Erythroblast (primary cell): Measurements from ENCODE around the gene SPDYE16.
"Not testable (repeated sequence)": the region's sequence is repeated elsewhere in the genome, so short reads cannot be mapped to it uniquely, and the experiment has no call there.

Source experiments
- DNase-seq, 2 experiments: peaks; one replicate each; lab custom pipeline; 2025; lab: John Stamatoyannopoulos, UW

Gene SPDYE16

GRCh38 chr7:76482660-76483059 is 60.4 kb downstream of the SPDYE16 start:
- DNase-seq: not testable (repeated sequence)
